GM20000 (cell line): ENCODE results near the gene ADGRL3.

Experiments
- DNase-seq: peaks from one replicate; pipeline ENCODE4 v3.0.0; 2012; ENCODE audit warnings: low spot score
- TF ChIP-seq, protein P1 (sequence below): IDR thresholded peaks from 2 replicates; pipeline ENCODE4 v1.5.1; 2012; ENCODE audit warnings: mild to moderate bottlenecking, control low read depth; ENCODE audit errors: extremely low read depth, missing control alignments

Gene ADGRL3

DNA sequence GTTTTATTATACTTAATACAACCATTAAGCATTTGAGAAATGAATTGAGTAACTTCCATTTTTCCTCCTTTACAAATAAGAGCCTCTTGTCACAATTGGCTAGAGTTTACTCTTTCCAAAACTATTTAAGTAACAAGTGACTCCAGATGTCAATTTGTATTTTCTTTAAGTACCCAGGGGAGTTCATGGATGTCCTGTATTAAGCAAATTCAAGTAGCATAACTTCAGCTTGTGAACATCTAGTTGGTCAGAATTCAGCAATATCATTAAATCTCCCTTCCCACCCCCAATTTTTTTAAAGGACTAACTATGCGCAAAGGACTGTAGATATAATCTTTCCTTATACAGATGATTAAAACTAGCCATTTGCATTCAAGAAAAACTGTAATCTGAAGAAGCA, 1.4 kb upstream of the ADGRL3 start:
- DNase-seq = no peak
- TF ChIP-seq, protein P1, sequence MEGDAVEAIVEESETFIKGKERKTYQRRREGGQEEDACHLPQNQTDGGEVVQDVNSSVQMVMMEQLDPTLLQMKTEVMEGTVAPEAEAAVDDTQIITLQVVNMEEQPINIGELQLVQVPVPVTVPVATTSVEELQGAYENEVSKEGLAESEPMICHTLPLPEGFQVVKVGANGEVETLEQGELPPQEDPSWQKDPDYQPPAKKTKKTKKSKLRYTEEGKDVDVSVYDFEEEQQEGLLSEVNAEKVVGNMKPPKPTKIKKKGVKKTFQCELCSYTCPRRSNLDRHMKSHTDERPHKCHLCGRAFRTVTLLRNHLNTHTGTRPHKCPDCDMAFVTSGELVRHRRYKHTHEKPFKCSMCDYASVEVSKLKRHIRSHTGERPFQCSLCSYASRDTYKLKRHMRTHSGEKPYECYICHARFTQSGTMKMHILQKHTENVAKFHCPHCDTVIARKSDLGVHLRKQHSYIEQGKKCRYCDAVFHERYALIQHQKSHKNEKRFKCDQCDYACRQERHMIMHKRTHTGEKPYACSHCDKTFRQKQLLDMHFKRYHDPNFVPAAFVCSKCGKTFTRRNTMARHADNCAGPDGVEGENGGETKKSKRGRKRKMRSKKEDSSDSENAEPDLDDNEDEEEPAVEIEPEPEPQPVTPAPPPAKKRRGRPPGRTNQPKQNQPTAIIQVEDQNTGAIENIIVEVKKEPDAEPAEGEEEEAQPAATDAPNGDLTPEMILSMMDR = no peak

DNA sequence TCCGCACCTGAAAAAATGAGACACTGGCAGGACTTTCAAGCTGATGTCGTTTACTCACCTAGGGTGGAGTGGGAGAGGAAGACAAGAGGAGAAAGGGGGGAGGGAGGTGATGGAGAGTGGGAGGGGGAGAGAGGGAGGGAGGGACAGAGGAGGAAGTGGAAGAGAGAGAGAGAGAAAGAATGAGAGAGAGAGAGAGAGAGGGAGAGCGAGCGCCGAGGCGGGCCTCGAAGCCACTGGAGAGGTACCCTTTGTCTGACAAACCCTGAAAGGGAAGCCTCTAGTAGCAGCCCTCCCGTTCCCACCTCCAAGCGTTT, 296 bp upstream of the ADGRL3 start:
- DNase-seq = no peak

DNA sequence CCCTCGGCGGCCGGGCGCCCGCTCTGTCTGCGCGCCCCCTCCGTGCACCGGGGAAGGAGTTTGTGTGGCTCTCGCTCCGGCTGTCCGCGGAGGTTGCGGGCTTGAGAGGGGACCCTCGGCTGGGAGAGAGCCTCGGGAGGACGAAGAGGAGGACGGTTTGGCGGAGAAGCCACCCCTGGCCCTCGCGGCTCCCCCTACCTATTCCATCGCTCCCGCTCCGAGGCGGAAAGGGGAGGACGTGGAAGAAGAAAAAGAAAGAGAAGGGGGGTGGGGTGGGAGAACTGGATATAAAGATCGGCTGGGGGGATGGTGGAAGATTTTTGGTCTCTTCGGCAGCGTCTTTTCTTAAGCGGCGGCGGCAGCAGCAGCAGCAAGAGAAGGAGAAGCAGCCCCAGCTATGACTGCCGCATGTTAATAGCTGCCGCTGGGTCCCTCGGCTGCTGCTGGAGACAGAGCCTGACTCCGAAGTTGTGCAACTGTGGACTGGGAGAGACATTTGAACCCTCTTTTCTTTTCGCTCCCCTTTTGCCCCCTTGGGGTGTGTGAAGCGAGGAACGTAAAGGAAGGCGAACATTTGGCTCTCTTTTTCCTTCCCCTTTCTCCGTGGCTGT, 895 bp downstream of the ADGRL3 start:
- DNase-seq = peak; percentile 25
- TF ChIP-seq, protein P1 = no peak

More for the DNA sequence above, 296 bp upstream of the ADGRL3 start:
- TF ChIP-seq, protein P1 = no peak

DNA sequence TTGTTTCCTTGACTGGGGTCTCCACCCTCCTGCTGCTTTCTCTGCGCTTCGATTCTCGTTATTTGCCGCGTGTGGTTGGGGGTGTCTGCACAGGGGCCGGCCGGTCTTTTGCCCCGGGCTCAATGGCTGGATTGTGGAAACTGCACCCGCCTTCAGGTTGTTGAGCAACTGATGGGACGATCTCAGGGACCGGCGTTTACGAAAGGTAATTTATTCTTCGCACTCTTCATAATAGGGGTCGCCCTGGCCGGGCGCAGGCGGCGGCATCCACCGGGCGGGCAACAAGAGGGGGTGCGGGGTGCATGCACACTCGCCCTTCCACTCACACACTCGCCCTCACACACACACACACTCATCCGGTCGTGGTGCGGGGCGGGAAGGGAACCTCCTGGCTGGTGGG, 1.4 kb downstream of the ADGRL3 start:
- no peak for DNase-seq

DNA sequence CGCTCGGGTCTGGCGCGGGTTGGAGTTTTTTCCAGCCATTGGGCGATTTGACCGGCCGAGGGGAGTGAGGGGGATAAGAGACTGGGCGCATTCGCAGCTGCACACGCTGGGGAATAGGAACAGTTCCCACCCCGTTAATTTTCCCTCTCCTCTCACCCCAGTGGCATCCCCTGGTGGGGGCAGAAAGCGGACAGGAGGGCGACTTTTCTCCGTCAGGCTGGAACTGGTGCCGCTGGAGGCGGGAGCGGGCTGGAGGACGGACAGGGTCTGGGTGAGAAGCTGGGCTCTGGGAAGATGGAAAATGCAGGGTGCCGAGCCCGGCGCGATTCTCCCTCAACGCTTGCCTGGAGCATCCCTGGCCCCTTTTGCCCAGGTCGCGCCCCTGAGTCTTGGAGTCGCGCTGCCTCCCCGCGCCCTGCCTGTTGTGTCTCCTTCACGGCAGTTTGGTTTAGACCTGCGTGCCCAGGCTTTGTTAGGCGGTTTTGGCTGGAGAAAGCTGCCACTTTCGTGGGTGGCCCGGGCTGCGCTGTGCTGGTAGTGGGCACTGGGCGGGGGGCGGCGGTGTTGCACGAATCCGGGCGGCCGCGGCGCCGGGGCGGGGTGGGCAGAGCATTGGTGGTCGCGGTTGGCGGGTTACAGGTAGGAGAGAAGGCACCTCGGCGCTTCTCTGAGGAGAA, 2.0 kb downstream of the ADGRL3 start:
- TF ChIP-seq, protein P1 = no peak
- DNase-seq = peak; percentile 18

More for the DNA sequence above, 1.4 kb downstream of the ADGRL3 start:
- TF ChIP-seq, protein P1 = no peak

DNA sequence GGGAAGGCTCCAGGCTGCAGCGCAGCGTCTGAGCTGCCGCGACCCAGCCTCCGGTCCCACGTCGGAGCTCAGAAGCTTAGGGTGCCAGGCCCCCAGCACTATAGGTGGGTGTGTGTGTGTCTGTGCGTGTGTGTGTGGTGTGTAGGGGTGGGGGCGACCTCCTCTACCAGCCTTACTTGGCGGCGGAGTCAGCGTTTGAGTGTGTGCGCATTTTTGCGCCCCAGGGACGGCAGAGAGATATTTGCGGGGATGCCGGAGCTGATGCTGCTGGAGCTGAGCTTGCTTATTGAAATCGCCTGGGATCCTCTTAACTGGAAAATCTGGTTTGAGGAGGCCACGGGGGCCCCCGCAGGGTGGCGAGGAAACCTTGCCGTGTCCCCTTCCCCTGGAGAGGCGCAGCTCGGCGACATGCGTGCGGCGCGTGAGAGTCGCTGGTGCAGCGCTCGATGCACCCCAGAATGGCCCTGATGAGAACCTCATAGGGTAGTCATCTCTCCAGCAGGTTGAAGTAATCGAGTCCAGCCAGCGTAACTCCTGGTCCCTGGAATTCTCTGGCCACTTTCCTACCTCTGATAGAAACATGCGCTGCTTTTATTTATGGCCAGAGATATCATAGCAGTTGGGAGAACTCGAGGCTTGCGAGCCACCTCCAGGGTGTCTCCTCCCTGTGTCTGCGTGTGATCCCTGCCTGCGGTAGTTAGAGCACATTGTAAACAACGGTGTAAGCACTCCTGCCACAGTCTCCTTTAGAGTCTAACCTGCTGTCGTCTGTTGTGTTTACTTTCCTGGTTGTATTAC, 2.7 kb downstream of the ADGRL3 start:
- TF ChIP-seq, protein P1 = no peak

DNA sequence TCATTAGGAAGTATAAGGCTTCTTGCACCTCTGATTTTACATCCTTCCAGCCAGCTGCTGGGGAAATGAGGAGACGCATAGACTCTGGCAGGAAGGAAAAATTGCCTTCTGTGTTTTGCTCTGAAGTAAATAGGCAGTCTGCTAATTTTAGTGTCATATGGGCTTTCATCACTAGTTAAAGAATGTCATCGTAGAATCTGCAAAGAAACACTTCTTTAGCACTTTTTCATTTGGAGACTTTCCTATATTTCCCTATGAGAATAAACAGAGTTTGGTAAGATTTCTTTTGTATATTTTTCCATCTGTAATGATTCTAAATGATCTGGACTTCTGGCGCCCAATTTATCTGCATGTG, 3.3 kb downstream of the ADGRL3 start:
- TF ChIP-seq, protein P1 = no peak
- DNase-seq = no peak

More for the DNA sequence above, 2.7 kb downstream of the ADGRL3 start:
- peak; percentile 18 for DNase-seq
